Head of caudate nucleus (tissue), 42 donors: Measurements from ENCODE around the gene AGO4.
"Not testable (repeated sequence)": the region's sequence is repeated elsewhere in the genome, so short reads cannot be mapped to it uniquely, and the experiment has no call there.

Experiments used
- DNase-seq, 42 donors: peaks; one replicate each; pipeline versions ENCODE4 v3.0.0 to v3.0.0-alpha.2; 2020 to 2021; ENCODE audit warnings: mixed read lengths in 7 of 42
- intact Hi-C: fragments of 100-400 bp; cut with DNase I; formaldehyde crosslinking; loops from one replicate; pipeline ENCODE4 v1.15.0; 2022

The AGO4 gene

GRCh38 chr1:35886577-35887431 lies 79.0 kb downstream of the AGO4 start:
- intact Hi-C loops = no loop called here
- DNase-seq = no peak

- DNase-seq = no peak
- intact Hi-C loops = no loop called here
These were observed 79.7 kb downstream of the AGO4 start for GRCh38 chr1:35887508-35887907.

- intact Hi-C loops = no loop called here
- no peak for DNase-seq
These were observed 80.4 kb downstream of the AGO4 start for GRCh38 chr1:35888255-35888654.

GRCh38 chr1:35888981-35889380 lies 81.2 kb downstream of the AGO4 start:
- intact Hi-C loops, DNase-seq: not testable (repeated sequence)

- intact Hi-C loops = no loop called here
- DNase-seq = no peak
These were observed 85.4 kb downstream of the AGO4 start for GRCh38 chr1:35893051-35893879.

- intact Hi-C loops = no loop called here
- DNase-seq = peak in 20 of 42 donors; percentile 7 to 65 (median 28)
These were observed 86.4 kb downstream of the AGO4 start for GRCh38 chr1:35894183-35894582.

GRCh38 chr1:35894656-35895055 lies 86.8 kb downstream of the AGO4 start:
- no peak for DNase-seq
- intact Hi-C loops = no loop called here

GRCh38 chr1:35899941-35900340 lies 92.1 kb downstream of the AGO4 start:
- no peak for DNase-seq
- intact Hi-C loops = no loop called here

- intact Hi-C loops = no loop called here
- no peak for DNase-seq
These were observed 93.4 kb downstream of the AGO4 start for GRCh38 chr1:35901235-35901634.

- DNase-seq = no peak
- intact Hi-C loops = no loop called here
These were observed 94.9 kb downstream of the AGO4 start for GRCh38 chr1:35902671-35903070.
